ENCODE data around the gene APOO.

Gene APOO

GRCh38 chrX:23788521-23788920, 119.2 kb downstream of the APOO start:
- TF ChIP-seq EZH2 (IDR thresholded peaks at IDR 0.05) = no peak
- TF ChIP-seq FOXP2 (optimal IDR thresholded peaks at IDR 0.05; ENCODE audit: control extremely low read depth, extremely low read length, insufficient read depth) = no peak
- no peak for TF ChIP-seq POLR2AphosphoS5 (IDR thresholded peaks at IDR 0.05; ENCODE audit: borderline replicate concordance, low read depth, low read length)
- no peak overlapping the region for H3K9ac ChIP-seq (ENCODE audit: insufficient read length)
- no peak overlapping the region for H3K4me3 ChIP-seq
- no peak for DNase-seq (ENCODE audit: low read depth, low spot score)
- H3K27ac ChIP-seq = no peak overlapping the region
- H3K9me3 ChIP-seq (ENCODE audit: low read depth, low read length) = no peaks in the 10 kb centered on the region
- no peaks in the 10 kb centered on the region; the same call in 1 of the 2 replicates for H3K36me3 ChIP-seq (ENCODE audit: insufficient read depth, low read length)

- no peak for TF ChIP-seq EZH2 (IDR thresholded peaks at IDR 0.05)
- no peak for TF ChIP-seq POLR2AphosphoS5 (IDR thresholded peaks at IDR 0.05; ENCODE audit: borderline replicate concordance, low read depth, low read length)
- TF ChIP-seq FOXP2 (optimal IDR thresholded peaks at IDR 0.05; ENCODE audit: control extremely low read depth, extremely low read length, insufficient read depth) = no peak
- H3K9me3 ChIP-seq (ENCODE audit: low read depth, low read length) = no peaks in the 10 kb centered on the region
- no peak for DNase-seq (ENCODE audit: low read depth, low spot score)
- no peak overlapping the region for H3K9ac ChIP-seq (ENCODE audit: insufficient read length)
- no peak overlapping the region for H3K27ac ChIP-seq
- H3K4me3 ChIP-seq = no peak overlapping the region
- no peaks in the 10 kb centered on the region; the same call in 1 of the 2 replicates for H3K36me3 ChIP-seq (ENCODE audit: insufficient read depth, low read length)
These were observed 120.0 kb downstream of the APOO start for GRCh38 chrX:23787745-23788118.

- Histone ChIP-seq H3K4me3 (no peak overlapping the region), H3K9ac (ENCODE audit: insufficient read length) (no peak overlapping the region), H3K27ac (no peak overlapping the region), H3K36me3 (ENCODE audit: insufficient read depth, low read length) (no peaks in the 10 kb centered on the region; the same call in 1 of the 2 replicates), H3K9me3 (ENCODE audit: low read depth, low read length) (no peaks in the 10 kb centered on the region)
- no peak for TF ChIP-seq POLR2AphosphoS5 (IDR thresholded peaks at IDR 0.05; ENCODE audit: borderline replicate concordance, low read depth, low read length)
- no peak for TF ChIP-seq EZH2 (IDR thresholded peaks at IDR 0.05)
- no peak for TF ChIP-seq FOXP2 (optimal IDR thresholded peaks at IDR 0.05; ENCODE audit: control extremely low read depth, extremely low read length, insufficient read depth)
- DNase-seq (ENCODE audit: low read depth, low spot score) = no peak
These were observed 121.4 kb downstream of the APOO start for GRCh38 chrX:23786268-23786815.

GRCh38 chrX:23785580-23785979, 122.2 kb downstream of the APOO start:
- H3K36me3 ChIP-seq (ENCODE audit: insufficient read depth, low read length) = no peaks in the 10 kb centered on the region; the same call in 1 of the 2 replicates

GRCh38 chrX:23784470-23785331, 123.0 kb downstream of the APOO start:
- no peak overlapping the region for H3K27ac ChIP-seq
- no peak overlapping the region; the same call in 1 of the 2 replicates for H3K4me3 ChIP-seq
- no peak for DNase-seq (ENCODE audit: low read depth, low spot score)
- TF ChIP-seq FOXP2 (optimal IDR thresholded peaks at IDR 0.05; ENCODE audit: control extremely low read depth, extremely low read length, insufficient read depth) = no peak
- no peak for TF ChIP-seq EZH2 (IDR thresholded peaks at IDR 0.05)
- no peak for TF ChIP-seq POLR2AphosphoS5 (IDR thresholded peaks at IDR 0.05; ENCODE audit: borderline replicate concordance, low read depth, low read length)
- no peaks in the 10 kb centered on the region; the same call in 1 of the 2 replicates for H3K36me3 ChIP-seq (ENCODE audit: insufficient read depth, low read length)
- H3K9ac ChIP-seq (ENCODE audit: insufficient read length) = no peak overlapping the region
- no peaks in the 10 kb centered on the region for H3K9me3 ChIP-seq (ENCODE audit: low read depth, low read length)

More at GRCh38 chrX:23785580-23785979, 122.2 kb downstream of the APOO start:
- Histone ChIP-seq H3K9ac (ENCODE audit: insufficient read length) (no peak overlapping the region), H3K9me3 (ENCODE audit: low read depth, low read length) (no peaks in the 10 kb centered on the region), H3K27ac (no peak overlapping the region), H3K4me3 (no peak overlapping the region)
- DNase-seq (ENCODE audit: low read depth, low spot score) = no peak
- TF ChIP-seq EZH2 (IDR thresholded peaks at IDR 0.05) (no peak), POLR2AphosphoS5 (IDR thresholded peaks at IDR 0.05; ENCODE audit: borderline replicate concordance, low read depth, low read length) (no peak), FOXP2 (optimal IDR thresholded peaks at IDR 0.05; ENCODE audit: control extremely low read depth, extremely low read length, insufficient read depth) (no peak)

GRCh38 chrX:23783589-23784469, 123.9 kb downstream of the APOO start:
- TF ChIP-seq EZH2 (IDR thresholded peaks at IDR 0.05) = no peak
- no peak for TF ChIP-seq FOXP2 (optimal IDR thresholded peaks at IDR 0.05; ENCODE audit: control extremely low read depth, extremely low read length, insufficient read depth)
- no peak for TF ChIP-seq POLR2AphosphoS5 (IDR thresholded peaks at IDR 0.05; ENCODE audit: borderline replicate concordance, low read depth, low read length)
- Histone ChIP-seq H3K27ac (no peak overlapping the region), H3K4me3 (peak overlapping the region; percentile 86), H3K9ac (ENCODE audit: insufficient read length) (peak overlapping the region; percentile 28), H3K36me3 (ENCODE audit: insufficient read depth, low read length) (no peaks in the 10 kb centered on the region; the same call in 1 of the 2 replicates), H3K9me3 (ENCODE audit: low read depth, low read length) (no peaks in the 10 kb centered on the region)
- DNase-seq (ENCODE audit: low read depth, low spot score) = no peak
